Fibroblast of skin of left quadriceps (primary cell): ENCODE measurements around the gene RPS13.
"Not testable (repeated sequence)": the region's sequence is repeated elsewhere in the genome, so short reads cannot be mapped to it uniquely, and the experiment has no call there.

Source experiments
- DNase-seq, 2 experiments: peaks; one replicate each; pipeline ENCODE4 v3.0.0-alpha.2; 2013; ENCODE audit warnings: low read depth in 2 of 2

RPS13 gene

GRCh38 chr11:17077520-17078401 is at the start of gene RPS13:
TSS of gene RPS13 (minus strand) at chr11:17077667. CDS start at chr11:17077641, 26 bp downstream.
- peak; percentile 96 for DNase-seq

GRCh38 chr11:17121981-17122380 is 44.5 kb upstream of the RPS13 start:
- no peak for DNase-seq

- DNase-seq, result no peak
Measured at GRCh38 chr11:17117262-17117661, 39.8 kb upstream of the RPS13 start.

- DNase-seq, result no peak
Measured at GRCh38 chr11:17116117-17116516, 38.6 kb upstream of the RPS13 start.

GRCh38 chr11:17107745-17108144 is 30.3 kb upstream of the RPS13 start:
- DNase-seq, result not testable (repeated sequence)

GRCh38 chr11:17105404-17106040 is 28.1 kb upstream of the RPS13 start:
- not testable (repeated sequence) for DNase-seq

GRCh38 chr11:17102462-17102861 is 25.0 kb upstream of the RPS13 start:
- no peak for DNase-seq

GRCh38 chr11:17098658-17099057 is 21.2 kb upstream of the RPS13 start:
- no peak for DNase-seq

GRCh38 chr11:17098038-17098437 is 20.6 kb upstream of the RPS13 start:
- DNase-seq, result no peak

- not testable (repeated sequence) for DNase-seq
Measured at GRCh38 chr11:17085976-17086375, 8.5 kb upstream of the RPS13 start.

GRCh38 chr11:17077240-17077519 is 287 bp downstream of the RPS13 start:
- DNase-seq, result no peak

GRCh38 chr11:17076517-17077239 is 789 bp downstream of the RPS13 start:
- DNase-seq, result no peak

- DNase-seq, result no peak
Measured at GRCh38 chr11:17075506-17075905, 2.0 kb downstream of the RPS13 start.

GRCh38 chr11:17073370-17074027 is 4.0 kb downstream of the RPS13 start:
- DNase-seq, result no peak

GRCh38 chr11:17067417-17067816 is 10.1 kb downstream of the RPS13 start:
- no peak for DNase-seq

- no peak for DNase-seq
Measured at GRCh38 chr11:17066691-17067090, 10.8 kb downstream of the RPS13 start.

- no peak for DNase-seq
Measured at GRCh38 chr11:17063171-17064002, 14.1 kb downstream of the RPS13 start.

- DNase-seq, result not testable (repeated sequence)
Measured at GRCh38 chr11:17051146-17051545, 26.3 kb downstream of the RPS13 start.

- not testable (repeated sequence) for DNase-seq
Measured at GRCh38 chr11:17048491-17048890, 29.0 kb downstream of the RPS13 start.

- no peak for DNase-seq
Measured at GRCh38 chr11:17046690-17047089, 30.8 kb downstream of the RPS13 start.
